ENCODE measurements around the gene PAOX. TPM values are rescaled to one million over a fixed set of nuclear protein-coding genes. Genes with fewer than 3 reads are reported as not detected.
A peak's percentile ranks its signal among the peaks of the same experiment; 100 is the strongest.

Gene PAOX
- total RNA-seq, 1 donor from 2014 or later = 6.3 TPM

DNA sequence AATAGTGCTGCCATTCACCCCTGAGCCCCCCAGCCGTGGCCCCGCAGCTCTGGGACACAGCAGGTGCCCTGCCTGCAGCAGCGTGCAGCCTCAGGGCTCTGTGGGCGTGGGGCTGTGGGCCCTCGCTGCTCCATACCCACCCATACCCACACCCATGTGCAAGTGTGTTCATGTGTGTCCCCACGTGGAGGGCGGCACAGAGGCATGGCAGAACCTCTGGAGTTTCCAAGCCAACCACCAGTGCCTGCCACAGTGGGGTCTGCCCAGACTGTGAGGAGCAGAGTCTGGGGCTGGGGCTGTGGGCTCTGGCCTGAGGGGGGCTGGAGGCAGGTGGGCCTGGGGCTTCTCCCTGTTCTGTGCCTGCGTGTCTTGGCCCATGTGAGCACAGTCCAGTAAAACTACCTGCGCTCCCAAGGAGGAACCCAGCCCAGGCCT is 29.5 kb upstream of the PAOX start:
- no peak for DNase-seq (ENCODE audit: low spot score)

DNA sequence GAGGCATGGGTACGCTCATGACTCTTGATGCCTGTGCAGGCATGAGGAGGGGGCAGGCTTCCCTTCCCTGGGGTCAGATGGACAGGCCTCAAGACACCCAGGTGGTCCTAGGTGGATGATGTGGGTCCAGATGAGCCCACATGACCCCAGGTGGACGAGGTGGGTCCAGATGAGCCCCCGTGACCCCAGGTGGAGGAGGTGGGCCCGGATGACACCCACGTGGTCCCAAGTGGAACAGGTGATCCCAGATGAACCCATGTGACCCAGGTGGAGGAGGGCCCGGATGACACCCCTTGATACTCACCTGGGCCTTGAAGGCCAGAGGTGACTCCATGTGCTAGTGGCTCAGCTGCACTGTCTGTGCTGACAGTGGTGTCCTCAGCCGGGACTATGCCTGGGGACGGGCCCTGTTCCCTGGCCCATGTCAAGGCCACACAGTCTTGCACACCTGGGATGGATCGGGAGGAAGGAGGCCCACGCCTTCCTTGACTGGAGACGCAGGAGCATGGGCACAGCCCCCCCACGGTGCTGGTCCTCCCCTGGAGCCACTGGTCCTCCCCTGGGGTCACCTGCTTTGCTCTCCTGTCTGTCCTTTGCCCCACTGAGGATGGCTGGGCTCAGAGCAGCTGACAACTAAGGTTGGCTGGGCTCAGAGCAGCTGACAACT is 28.6 kb upstream of the PAOX start:
- DNase-seq (ENCODE audit: low spot score) = no peak

DNA sequence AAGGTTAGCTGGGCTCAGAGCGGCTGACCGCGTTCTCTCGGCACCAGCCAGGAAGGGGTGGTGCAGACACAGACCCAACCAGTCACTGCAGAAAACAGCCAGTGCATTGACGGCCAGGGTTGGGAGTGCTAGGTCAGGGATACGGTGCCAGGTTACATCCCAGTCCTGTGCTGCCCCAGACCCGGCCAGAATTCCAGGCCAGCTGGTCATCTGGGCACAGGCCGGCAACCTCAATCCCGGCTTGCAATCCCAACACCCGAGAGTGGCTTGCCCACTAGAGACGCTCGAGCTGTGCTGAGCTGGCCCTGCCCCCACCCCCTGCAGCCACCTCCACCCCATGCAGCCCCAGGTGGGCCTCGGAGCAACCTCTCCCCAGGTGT is 28.1 kb upstream of the PAOX start:
- DNase-seq (ENCODE audit: low spot score) = no peak

- no peak for DNase-seq (ENCODE audit: low spot score)
Measured at GRCh38 chr10:133351408-133352318, 27.4 kb upstream of the PAOX start.

DNA sequence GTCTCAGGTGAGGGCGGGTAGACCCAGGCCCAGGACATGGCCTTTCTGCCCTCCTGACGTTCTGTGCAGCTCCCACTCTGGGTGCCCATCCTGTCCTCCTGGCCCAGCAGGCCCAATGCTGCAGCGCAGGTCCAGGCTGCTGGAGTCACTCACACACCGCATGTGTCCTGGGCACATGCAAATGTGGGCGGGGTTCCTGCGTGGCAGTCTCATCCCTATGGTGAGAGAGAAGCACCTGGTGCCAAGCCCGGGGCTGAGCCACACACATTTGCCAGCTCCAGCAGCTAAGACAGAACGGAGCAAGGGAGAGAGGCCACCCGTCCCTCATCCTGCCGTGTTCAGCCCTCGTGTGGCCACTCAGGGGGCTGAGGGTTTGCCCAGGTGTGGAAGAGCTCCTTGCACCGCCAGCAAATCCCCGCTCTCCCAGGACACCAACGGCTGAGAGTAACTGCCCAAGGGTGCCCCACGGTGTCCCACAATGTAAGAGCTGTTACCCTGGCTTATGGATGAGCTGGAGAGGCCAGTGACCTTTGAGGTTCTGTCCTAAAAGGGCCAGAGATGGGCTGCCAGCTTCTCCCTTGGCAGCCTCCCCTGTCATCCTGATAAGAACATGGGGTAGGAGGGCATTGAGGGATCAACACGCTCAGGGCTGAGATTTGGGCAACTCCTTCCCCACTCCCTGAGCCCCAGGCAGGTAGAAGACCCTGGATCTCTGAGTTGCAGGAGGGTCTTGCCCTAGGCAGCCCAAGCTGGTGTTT is 25.7 kb upstream of the PAOX start:
- DNase-seq (ENCODE audit: low spot score) = no peak

GRCh38 chr10:133353988-133354605 is 25.0 kb upstream of the PAOX start:
- no peak for DNase-seq (ENCODE audit: low spot score)

DNA sequence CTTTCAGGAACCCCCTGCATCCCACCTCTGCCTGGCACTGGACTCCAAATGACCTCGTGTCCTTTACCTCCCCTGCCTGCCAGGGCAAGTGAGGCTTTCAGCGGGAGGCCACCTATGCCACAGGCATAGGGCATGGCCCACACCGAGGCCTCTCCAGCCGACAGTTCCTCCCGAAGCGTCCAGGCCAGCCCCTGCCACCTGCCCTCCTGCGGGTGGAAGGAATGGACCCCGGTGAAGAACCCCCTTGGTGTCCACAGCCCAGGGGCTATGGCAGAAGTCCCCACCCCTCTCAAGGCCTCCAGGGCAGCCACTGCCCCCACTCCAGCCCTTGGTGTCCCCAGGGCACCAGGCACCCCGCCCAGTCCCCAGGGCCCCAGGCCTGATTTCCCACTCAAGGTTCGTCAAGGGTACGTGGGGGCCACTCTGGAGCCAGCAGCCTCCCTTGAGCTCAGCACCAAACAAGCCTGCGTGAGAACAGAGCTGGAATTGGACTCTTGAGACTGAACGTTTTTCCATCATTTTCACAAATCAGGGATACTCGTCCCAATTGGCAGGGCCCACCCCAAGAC is 24.3 kb upstream of the PAOX start:
- DNase-seq (ENCODE audit: low spot score) = no peak

DNA sequence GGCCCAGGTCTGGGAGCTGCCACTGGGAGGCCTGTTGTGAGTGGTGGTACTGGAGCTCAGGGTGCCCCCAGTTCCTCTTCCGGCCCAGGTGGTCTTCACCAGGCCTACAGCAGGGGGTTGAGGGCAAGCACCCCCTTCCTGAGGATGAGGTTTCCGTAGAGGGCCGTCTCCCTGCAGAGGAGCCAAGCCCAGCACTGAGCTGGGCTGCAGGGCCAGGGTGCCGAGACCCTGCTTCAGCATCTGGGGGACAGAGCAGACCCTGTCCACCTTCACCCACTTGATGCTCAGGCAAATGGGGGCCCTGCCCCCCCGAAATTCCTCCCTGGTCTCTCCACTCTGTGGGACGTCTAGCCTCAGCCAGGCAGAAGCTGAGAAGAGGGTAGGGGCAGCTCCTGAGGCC is 23.8 kb upstream of the PAOX start:
- no peak for DNase-seq (ENCODE audit: low spot score)

- DNase-seq (ENCODE audit: low spot score) = no peak
Measured at GRCh38 chr10:133355991-133356390, 23.1 kb upstream of the PAOX start.

GRCh38 chr10:133356549-133357284 is 22.3 kb upstream of the PAOX start:
- DNase-seq (ENCODE audit: low spot score) = no peak

DNA sequence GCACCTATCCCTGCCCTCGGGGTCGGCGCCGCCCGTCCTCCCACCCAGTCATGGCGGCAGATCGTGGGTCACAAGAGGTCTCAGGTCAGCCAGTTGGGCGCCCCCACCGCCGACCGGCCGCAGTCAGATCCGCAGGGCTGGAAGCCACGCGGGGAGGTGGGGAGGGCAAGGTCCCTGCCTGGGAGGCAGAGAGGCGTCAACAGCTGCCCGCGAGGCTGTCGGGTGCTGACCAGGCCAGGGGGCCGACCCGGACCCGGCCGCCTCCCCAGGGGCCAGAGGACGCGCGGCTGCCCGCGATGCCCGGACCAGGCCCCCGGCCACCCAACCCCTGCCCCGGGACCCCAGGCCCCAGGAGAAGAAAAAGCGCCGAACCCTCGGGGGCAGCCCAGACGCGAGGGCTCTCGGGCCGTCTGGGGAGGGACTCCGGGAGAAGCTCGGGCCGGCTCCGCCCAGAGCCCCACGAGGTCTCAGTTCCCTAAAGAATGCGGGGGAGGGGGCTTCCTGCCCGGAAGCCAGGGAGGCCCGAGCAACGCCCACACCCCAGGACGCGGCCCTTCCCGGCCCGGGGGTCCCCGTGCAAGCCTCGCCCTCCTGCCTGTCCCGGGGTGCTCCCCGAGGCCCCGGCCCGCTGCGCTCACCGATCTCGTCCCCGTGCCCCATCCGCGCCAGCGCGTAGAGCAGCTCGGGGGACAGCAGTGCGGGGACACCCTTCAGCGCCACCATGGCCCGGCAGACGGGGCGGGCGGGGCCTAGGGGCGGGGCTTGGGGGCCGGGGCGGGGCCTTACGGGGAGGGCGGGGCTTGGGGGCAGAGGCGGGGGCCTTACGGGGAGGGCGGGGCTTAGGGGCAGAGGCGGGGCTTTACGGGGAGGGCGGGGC is 21.5 kb upstream of the PAOX start, which contains the start of gene FUOM:
Gene FUOM, minus strand, starts transcription at position 735 of the 877 bp plus-strand sequence. Its CDS starts 12 bp downstream, at position 723.
- DNase-seq (ENCODE audit: low spot score) = peak; percentile 38

- no peak for DNase-seq (ENCODE audit: low spot score)
Measured at GRCh38 chr10:133358162-133358924, 20.7 kb upstream of the PAOX start.

DNA sequence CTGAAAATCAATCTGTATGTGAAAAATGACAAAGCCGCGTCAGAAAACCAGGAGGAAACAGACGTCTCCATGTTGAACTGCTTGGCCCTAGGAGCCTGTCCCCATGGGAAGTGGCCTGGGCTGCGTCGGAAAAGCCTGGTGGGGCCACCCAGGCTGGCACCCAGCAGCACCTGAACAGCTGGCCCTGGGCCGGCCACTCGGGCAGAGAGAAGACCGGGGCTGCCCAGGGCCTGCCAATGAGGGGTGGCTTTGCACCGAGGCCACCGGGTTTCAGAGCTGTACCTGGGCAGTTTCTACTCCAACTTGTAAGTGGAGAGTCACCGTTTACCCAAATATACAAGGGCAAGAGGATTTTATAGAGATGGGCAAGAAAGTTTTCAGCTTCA is 20.1 kb upstream of the PAOX start:
- DNase-seq (ENCODE audit: low spot score) = no peak

DNA sequence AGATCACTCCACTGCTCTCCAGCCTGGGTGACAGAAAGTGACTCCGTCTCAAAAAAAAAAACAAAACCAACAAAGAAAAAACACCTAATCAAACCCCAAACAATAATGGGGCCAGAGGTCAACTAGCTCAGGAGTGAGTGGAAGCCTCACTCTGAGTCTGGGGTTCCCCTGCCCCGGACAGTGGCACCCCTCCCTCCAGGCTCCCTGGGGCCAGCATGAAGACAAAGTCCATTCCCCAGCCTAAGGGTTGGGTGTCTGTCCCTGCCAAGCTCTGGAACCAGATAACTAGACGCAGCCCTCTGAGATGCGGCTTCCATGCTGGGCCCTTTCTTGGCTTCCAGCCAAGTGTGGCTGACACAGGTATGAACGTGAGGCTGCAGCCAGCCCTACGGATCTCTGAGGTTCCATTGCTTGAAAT is 19.5 kb upstream of the PAOX start:
- peak; percentile 43 for DNase-seq (ENCODE audit: low spot score)

GRCh38 chr10:133359972-133360610 is 19.0 kb upstream of the PAOX start:
- DNase-seq (ENCODE audit: low spot score) = peak; percentile 21

DNA sequence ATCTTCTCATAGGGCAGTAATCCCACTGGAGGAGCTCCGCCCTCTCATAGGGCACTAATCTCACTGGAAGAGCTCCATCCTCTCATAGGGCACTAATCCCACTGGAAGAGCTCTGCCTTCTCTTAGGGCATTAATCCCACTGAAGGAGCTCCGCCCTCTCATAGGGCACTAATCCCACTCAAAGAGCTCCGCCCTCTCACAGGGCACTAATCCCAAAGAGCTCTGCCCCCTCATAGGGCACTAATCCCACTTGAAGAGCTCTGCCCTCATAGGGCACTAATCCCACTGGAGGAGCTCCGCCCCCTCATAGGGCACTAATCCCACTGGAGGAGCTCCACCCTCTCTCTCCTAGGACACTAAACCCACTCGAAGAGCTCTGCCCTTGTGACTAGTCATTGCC is 17.8 kb upstream of the PAOX start:
- no peak for DNase-seq (ENCODE audit: low spot score)

- DNase-seq (ENCODE audit: low spot score) = no peak
Measured at GRCh38 chr10:133361773-133362441, 17.2 kb upstream of the PAOX start.

DNA sequence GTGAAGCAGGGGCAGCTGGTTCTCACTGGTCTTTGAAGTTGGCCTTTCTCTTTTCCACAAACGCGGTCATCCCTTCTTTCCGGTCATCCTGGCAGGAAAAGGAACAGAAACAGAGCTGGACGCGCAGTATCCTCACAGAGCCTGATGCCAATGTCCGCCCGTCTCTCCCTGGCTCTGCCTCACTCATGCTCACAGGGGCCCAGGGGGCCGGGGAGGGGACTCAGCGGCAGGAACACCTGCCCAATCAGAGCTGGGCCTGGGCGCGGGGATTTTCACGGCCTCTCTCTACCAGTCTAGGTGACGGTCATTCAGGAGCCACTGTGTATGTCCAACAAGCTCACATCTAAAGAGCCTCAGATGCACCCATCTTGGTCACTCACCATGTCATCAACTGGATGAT is 16.2 kb upstream of the PAOX start:
- no peak for DNase-seq (ENCODE audit: low spot score)
